ENCODE data around the gene CHMP2A.
"Not testable (repeated sequence)": the region's sequence is repeated elsewhere in the genome, so short reads cannot be mapped to it uniquely, and the experiment has no call there.

Gene CHMP2A

DNA sequence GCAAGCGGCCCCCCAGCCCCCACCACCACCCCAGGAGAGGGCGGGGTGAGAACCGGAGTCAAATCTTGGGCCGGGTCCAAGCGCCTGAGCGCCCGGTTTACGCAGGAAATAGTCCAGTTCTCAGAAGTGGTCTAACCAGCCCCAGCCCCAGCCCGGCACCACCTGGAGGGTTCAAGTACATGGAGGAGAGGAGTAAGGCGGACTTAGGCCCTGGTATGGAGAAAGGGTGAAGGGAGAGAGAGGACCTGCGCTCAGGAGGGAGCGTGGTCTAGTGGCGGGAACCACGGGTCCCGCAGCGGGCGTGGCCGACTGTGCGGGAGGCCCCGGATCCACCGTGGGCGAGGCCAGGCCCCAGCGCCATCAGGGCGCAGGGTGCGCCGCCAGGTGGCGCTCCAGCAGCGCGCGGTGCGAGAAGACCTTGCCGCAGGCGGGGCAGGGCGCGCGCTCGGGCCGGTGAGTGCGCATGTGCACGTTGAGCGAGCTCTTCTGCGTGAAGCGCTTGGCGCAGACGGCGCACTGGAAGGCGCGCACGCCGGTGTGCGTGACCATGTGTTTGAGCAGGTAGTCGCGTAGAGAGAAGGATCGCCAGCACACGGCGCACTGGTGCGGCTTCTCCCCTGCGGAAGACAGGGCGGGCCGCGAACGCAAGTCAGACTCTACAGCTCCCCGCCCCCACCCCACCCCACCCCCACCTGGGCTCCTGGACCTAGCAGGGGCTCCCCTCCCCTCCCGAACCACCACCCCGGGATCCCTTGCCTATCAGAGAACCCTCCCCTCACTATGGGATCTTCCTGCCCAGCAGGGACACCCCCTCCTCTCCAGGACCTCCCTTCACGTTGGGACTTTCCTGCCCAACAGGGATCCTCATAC is 41.0 kb downstream of the CHMP2A start:
- DNase-seq (ENCODE audit: low read depth in 2 of 3, low spot score in 2 of 3): peak; percentile 88 to 94 (median 92)

DNA sequence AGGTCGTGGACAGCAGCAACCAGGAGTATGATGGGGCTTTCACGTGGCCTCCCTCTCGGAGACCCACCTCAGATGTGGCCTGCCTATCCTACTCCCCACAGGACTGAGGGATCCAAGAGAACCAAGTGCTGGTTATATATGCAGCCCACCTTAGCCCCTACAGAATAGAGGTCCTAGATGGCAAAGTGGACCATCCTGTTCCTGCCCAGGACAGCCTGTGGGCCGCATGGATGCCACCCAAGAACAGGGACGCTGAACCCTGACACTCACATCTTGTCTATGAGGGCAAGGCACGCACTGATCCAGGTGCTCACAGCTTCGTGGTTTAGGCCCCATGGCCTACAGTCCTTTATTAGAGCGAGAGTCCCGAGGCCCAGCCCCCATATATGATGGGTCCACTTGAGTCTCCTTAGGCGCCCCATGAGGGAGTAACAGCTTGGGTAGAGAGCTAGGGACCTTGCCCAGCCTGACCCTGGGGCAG is 41.7 kb downstream of the CHMP2A start:
- no peak for DNase-seq (ENCODE audit: low read depth in 2 of 3, low spot score in 2 of 3)

DNA sequence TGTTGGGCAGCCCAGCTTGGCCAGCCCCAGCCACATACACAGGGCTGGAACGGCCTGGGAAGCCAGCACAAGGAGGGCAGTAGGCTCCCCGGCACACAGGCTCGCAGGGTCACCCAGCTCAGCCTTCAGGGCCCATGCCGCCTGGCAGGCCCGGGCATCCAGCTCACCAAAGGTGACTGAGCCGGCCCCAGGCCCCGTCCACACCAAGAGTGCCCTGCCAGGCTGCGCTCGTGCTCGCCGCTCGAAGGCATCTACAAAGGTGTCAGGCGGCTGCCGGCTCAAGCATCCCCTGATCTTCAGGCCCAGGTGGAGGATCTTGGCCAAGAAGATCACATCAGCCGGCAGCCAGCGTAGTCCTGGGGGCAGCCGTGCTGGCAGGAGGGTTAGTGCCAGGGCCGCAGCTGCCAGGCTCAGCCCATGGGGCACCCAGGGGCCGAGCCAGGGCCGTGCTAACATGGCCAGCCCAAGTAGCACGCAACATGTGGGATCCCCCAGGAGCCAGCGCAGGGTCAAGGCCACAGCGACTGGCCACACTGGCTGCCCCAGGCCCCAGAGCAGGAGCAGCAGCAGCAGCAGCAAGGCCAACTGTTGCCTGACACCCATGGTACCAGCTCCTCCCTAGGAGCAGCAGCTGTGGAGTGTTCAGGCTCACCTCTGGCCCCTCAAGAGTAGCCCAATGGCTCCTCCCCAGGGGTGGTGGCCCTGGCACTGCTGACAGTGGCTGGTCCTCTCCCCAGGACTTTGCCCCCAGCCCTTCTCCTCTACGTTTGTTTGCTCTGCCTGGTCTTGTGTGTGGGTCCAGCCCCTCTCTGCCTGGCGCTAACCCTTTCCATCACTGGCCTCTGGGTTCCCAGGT is 43.3 kb downstream of the CHMP2A start, which contains the start of gene SLC27A5:
Gene SLC27A5 (minus strand): TSS at position 640 of the 856 bp plus-strand sequence. CDS start 37 bp downstream, at position 603.
- no peak for DNase-seq (ENCODE audit: low read depth in 2 of 3, low spot score in 2 of 3)

DNA sequence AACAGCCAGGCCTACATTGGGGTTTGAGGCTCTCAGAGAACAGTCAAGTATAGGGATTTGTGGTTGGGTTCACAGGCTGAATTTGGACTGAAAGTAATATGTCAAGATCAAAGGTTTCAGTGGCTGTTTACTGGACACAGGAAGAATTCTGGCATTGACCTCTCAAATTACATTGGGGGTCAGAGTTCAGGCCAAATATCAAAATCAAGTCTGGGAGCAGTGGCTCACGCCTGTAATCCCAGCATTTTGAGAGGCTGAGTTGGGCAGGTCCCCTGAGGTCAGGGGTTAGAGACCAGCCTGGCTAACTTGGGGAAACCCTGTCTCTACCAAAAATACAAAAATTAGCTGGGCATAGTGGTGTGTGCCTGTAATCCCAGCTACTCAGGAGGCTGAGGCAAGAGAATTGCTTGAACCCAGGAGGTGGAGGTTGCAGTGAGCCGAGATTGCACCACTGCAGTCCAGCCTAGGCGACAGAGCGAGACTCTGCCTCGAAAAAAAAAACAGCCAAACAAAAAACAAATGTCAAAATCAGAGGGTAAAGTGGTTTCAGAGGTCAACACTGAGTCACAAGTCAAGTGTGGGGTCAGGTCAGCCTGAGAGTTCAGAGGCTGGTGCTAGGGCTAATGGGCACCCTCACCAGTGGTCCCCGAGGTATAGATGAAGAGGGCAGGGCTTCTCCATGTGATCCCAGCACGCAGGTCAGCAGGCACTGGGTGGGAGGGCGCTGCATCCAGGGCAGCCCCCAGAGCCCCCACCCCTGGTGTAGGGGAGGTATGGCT is 44.6 kb downstream of the CHMP2A start:
- no peak for DNase-seq (ENCODE audit: low read depth in 2 of 3, low spot score in 2 of 3)

DNA sequence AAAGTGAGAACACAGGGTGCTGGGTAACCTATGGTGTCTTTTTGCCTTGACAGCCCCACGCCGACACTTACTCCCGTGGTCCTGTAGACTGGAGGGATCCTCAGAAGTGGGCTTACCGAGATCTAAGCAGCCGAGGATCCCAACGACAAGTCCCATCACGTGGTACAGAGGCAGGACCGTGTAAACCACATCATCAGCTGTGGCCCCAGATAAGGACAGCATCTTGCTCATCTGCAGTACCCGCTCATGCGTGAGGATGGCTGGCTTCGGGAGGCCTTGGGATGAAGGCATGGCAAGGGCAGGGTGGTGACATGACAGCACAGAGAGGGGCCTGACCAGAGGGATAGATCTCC is 45.2 kb downstream of the CHMP2A start:
- DNase-seq (ENCODE audit: low read depth in 2 of 3, low spot score in 2 of 3): no peak

DNA sequence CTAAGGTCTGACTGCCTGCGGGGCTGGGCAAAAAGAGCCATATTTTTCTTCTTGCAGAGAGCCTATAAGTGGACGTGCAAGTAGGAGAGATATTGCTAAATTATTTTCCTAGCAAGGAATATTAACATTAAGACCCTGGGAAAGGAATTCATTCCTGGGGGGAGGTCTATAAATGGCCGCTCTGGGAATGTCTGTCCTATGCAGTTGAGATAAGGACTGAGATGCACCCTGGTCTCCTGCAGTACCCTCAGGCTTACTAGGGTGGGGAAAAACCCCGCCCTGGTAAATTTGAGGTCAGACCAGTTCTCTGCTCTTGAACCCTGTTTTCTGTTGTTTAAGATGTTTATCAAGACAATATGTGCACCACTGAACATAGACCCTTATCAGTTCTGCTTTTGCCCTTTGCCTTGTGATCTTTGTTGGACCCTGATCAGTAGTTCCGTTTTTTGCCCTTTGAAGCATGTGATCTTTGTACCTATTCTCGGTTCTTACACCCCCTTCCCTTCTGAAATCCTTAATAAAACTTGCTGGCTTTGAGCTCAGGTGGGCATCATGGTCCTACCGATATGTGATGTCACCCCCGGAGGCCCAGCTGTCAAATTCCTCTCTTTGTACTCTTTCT is 47.2 kb downstream of the CHMP2A start:
- not testable (repeated sequence) for DNase-seq (ENCODE audit: low read depth in 2 of 3, low spot score in 2 of 3)
